ENCODE results near the gene PACS1.

Gene PACS1

GRCh38 chr11:66231561-66231960 is 161.5 kb downstream of the PACS1 start:
- peak overlapping the region in 1 of 2 donors; percentile 63 for H3K27ac Mint-ChIP-seq
- ATAC-seq (replicated peaks) (no peak), DNase-seq (no peak)
- peaks cover 54% of the 10 kb centered on the region for H3K36me3 Mint-ChIP-seq (ENCODE audit: insufficient read depth)
- no peaks in the 10 kb centered on the region for H3K9me3 Mint-ChIP-seq
- no peaks in the 10 kb centered on the region for H3K4me1 Mint-ChIP-seq (ENCODE audit: low read depth in 2 of 2)
- H3K27me3 Mint-ChIP-seq: no peaks in the 10 kb centered on the region
- no peak overlapping the region for H3K4me3 Mint-ChIP-seq

- Mint-ChIP-seq H3K36me3 (ENCODE audit: insufficient read depth) (peaks cover 57% of the 10 kb centered on the region), H3K27ac (no peak overlapping the region), H3K4me3 (no peak overlapping the region), H3K4me1 (ENCODE audit: low read depth in 2 of 2) (peaks cover 3 to 5% of the 10 kb centered on the region in 2 donors), H3K27me3 (no peaks in the 10 kb centered on the region), H3K9me3 (no peaks in the 10 kb centered on the region)
- ATAC-seq (replicated peaks) (no peak), DNase-seq (no peak)
Observed at GRCh38 chr11:66232769-66233168, 162.7 kb downstream of the PACS1 start.

GRCh38 chr11:66233301-66233700 is 163.2 kb downstream of the PACS1 start:
- DNase-seq: no peak
- H3K27ac Mint-ChIP-seq: peak overlapping the region; percentile 25 to 27
- H3K27me3 Mint-ChIP-seq: no peaks in the 10 kb centered on the region
- H3K9me3 Mint-ChIP-seq: no peaks in the 10 kb centered on the region
- peaks cover 51% of the 10 kb centered on the region for H3K36me3 Mint-ChIP-seq (ENCODE audit: insufficient read depth)
- H3K4me1 Mint-ChIP-seq (ENCODE audit: low read depth in 2 of 2): peaks cover 3 to 5% of the 10 kb centered on the region in 2 donors
- no peak overlapping the region for H3K4me3 Mint-ChIP-seq
- ATAC-seq (replicated peaks): no peak

GRCh38 chr11:66235141-66235540 is 165.1 kb downstream of the PACS1 start:
- no peak for ATAC-seq (replicated peaks)
- no peaks in the 10 kb centered on the region for H3K27me3 Mint-ChIP-seq
- peaks cover 53% of the 10 kb centered on the region for H3K36me3 Mint-ChIP-seq (ENCODE audit: insufficient read depth)
- peaks cover 3 to 5% of the 10 kb centered on the region in 2 donors for H3K4me1 Mint-ChIP-seq (ENCODE audit: low read depth in 2 of 2)
- H3K9me3 Mint-ChIP-seq: no peaks in the 10 kb centered on the region
- peak overlapping the region in 1 of 2 donors; percentile 81 for H3K27ac Mint-ChIP-seq
- no peak for DNase-seq
- H3K4me3 Mint-ChIP-seq: no peak overlapping the region

- H3K9me3 Mint-ChIP-seq: no peaks in the 10 kb centered on the region
- H3K36me3 Mint-ChIP-seq (ENCODE audit: insufficient read depth): peaks cover 44% of the 10 kb centered on the region
- no peak for DNase-seq
- no peaks in the 10 kb centered on the region for H3K27me3 Mint-ChIP-seq
- peak overlapping the region; percentile 17 to 75 for H3K27ac Mint-ChIP-seq
- peaks cover 3 to 5% of the 10 kb centered on the region in 2 donors for H3K4me1 Mint-ChIP-seq (ENCODE audit: low read depth in 2 of 2)
- no peak for ATAC-seq (replicated peaks)
- no peak overlapping the region for H3K4me3 Mint-ChIP-seq
Observed at GRCh38 chr11:66237867-66238266, 167.8 kb downstream of the PACS1 start.

- Mint-ChIP-seq H3K4me1 (ENCODE audit: low read depth in 2 of 2) (peaks cover 6 to 7% of the 10 kb centered on the region in 2 donors), H3K4me3 (peak overlapping the region in 1 of 2 donors; percentile 33), H3K27ac (no peak overlapping the region), H3K27me3 (no peaks in the 10 kb centered on the region), H3K9me3 (no peaks in the 10 kb centered on the region), H3K36me3 (ENCODE audit: insufficient read depth) (peaks cover 44% of the 10 kb centered on the region)
- no peak for DNase-seq
- no peak for ATAC-seq (replicated peaks)
Observed at GRCh38 chr11:66238786-66239413, 168.8 kb downstream of the PACS1 start.

GRCh38 chr11:66239511-66239910 is 169.4 kb downstream of the PACS1 start:
- no peak overlapping the region for H3K4me3 Mint-ChIP-seq
- peaks cover 7 to 8% of the 10 kb centered on the region in 2 donors for H3K4me1 Mint-ChIP-seq (ENCODE audit: low read depth in 2 of 2)
- ATAC-seq (replicated peaks): no peak
- DNase-seq: no peak
- no peaks in the 10 kb centered on the region for H3K9me3 Mint-ChIP-seq
- H3K27ac Mint-ChIP-seq: no peak overlapping the region
- H3K27me3 Mint-ChIP-seq: no peaks in the 10 kb centered on the region
- peaks cover 40% of the 10 kb centered on the region for H3K36me3 Mint-ChIP-seq (ENCODE audit: insufficient read depth)

- ATAC-seq (replicated peaks): no peak
- H3K4me1 Mint-ChIP-seq (ENCODE audit: low read depth in 2 of 2): peaks cover 7 to 8% of the 10 kb centered on the region in 2 donors
- DNase-seq: no peak
- peak overlapping the region; percentile 83 for H3K27ac Mint-ChIP-seq
- peaks cover 34% of the 10 kb centered on the region for H3K36me3 Mint-ChIP-seq (ENCODE audit: insufficient read depth)
- H3K4me3 Mint-ChIP-seq: no peak overlapping the region
- H3K27me3 Mint-ChIP-seq: no peaks in the 10 kb centered on the region
- no peaks in the 10 kb centered on the region for H3K9me3 Mint-ChIP-seq
Observed at GRCh38 chr11:66239998-66240780, 170.1 kb downstream of the PACS1 start.

GRCh38 chr11:66240781-66241136 is 170.7 kb downstream of the PACS1 start:
- Mint-ChIP-seq H3K9me3 (no peaks in the 10 kb centered on the region), H3K4me3 (no peak overlapping the region), H3K36me3 (ENCODE audit: insufficient read depth) (peaks cover 34% of the 10 kb centered on the region), H3K27ac (peak overlapping the region; percentile 83), H3K27me3 (no peaks in the 10 kb centered on the region), H3K4me1 (ENCODE audit: low read depth in 2 of 2) (peaks cover 7 to 8% of the 10 kb centered on the region in 2 donors)
- no peak for ATAC-seq (replicated peaks)
- DNase-seq: no peak

- ATAC-seq (replicated peaks) (no peak), DNase-seq (no peak)
- no peaks in the 10 kb centered on the region for H3K27me3 Mint-ChIP-seq
- no peak overlapping the region for H3K4me3 Mint-ChIP-seq
- H3K36me3 Mint-ChIP-seq (ENCODE audit: insufficient read depth): peaks cover 27% of the 10 kb centered on the region
- H3K9me3 Mint-ChIP-seq: no peaks in the 10 kb centered on the region
- peak overlapping the region in 1 of 2 donors; percentile 83 for H3K27ac Mint-ChIP-seq
- peaks cover 6 to 8% of the 10 kb centered on the region in 2 donors for H3K4me1 Mint-ChIP-seq (ENCODE audit: low read depth in 2 of 2)
Observed at GRCh38 chr11:66242095-66242765, 172.2 kb downstream of the PACS1 start.

GRCh38 chr11:66243782-66244535 is 173.9 kb downstream of the PACS1 start:
- H3K4me3 Mint-ChIP-seq: no peak overlapping the region

GRCh38 chr11:66247295-66247694 is 177.2 kb downstream of the PACS1 start:
- H3K4me3 Mint-ChIP-seq: no peak overlapping the region
- H3K27ac Mint-ChIP-seq: peak overlapping the region; percentile 79 to 91
- no peaks in the 10 kb centered on the region for H3K27me3 Mint-ChIP-seq
- H3K36me3 Mint-ChIP-seq (ENCODE audit: insufficient read depth): peaks cover 31% of the 10 kb centered on the region
- H3K9me3 Mint-ChIP-seq: no peaks in the 10 kb centered on the region
- peaks cover 3 to 8% of the 10 kb centered on the region in 2 donors for H3K4me1 Mint-ChIP-seq (ENCODE audit: low read depth in 2 of 2)
- no peak for DNase-seq
- no peak for ATAC-seq (replicated peaks)

More at GRCh38 chr11:66243782-66244535, 173.9 kb downstream of the PACS1 start:
- H3K4me1 Mint-ChIP-seq (ENCODE audit: low read depth in 2 of 2): peaks cover 3% of the 10 kb centered on the region in 2 donors
- no peaks in the 10 kb centered on the region for H3K27me3 Mint-ChIP-seq
- H3K9me3 Mint-ChIP-seq: no peaks in the 10 kb centered on the region
- peak overlapping the region; percentile 41 to 51 for H3K27ac Mint-ChIP-seq
- DNase-seq (no peak), ATAC-seq (replicated peaks) (no peak)
- H3K36me3 Mint-ChIP-seq (ENCODE audit: insufficient read depth): peaks cover 29% of the 10 kb centered on the region

GRCh38 chr11:66247801-66248200 is 177.7 kb downstream of the PACS1 start:
- H3K4me3 Mint-ChIP-seq: no peak overlapping the region
- ATAC-seq (replicated peaks) (no peak), DNase-seq (no peak)
- H3K4me1 Mint-ChIP-seq (ENCODE audit: low read depth in 2 of 2): peaks cover 3 to 8% of the 10 kb centered on the region in 2 donors
- H3K27ac Mint-ChIP-seq: peak overlapping the region in 1 of 2 donors; percentile 91
- H3K36me3 Mint-ChIP-seq (ENCODE audit: insufficient read depth): peaks cover 32% of the 10 kb centered on the region
- no peaks in the 10 kb centered on the region for H3K27me3 Mint-ChIP-seq
- H3K9me3 Mint-ChIP-seq: no peaks in the 10 kb centered on the region

Data from effector memory CD8-positive, alpha-beta T cell (primary cell).